ENCODE measurements around the gene CLCN7. TPM values are rescaled to one million over a fixed set of nuclear protein-coding genes. Genes with fewer than 3 reads are reported as not detected.
"Not testable (repeated sequence)": the region's sequence is repeated elsewhere in the genome, so short reads cannot be mapped to it uniquely, and the experiment has no call there.

Gene CLCN7
- total and polyA plus RNA-seq, 4 donors, result 61.1 to 119 (median 88.0) TPM

- Histone ChIP-seq H3K4me1 (ENCODE audit: control insufficient read depth in 5 of 5, insufficient read depth in 5 of 5, low read length in 5 of 5) (no peaks in the 10 kb centered on the region), H3K9me3 (ENCODE audit: control insufficient read depth in 4 of 4, insufficient read depth in 3 of 4, low read length in 3 of 4) (no peaks in the 10 kb centered on the region), H3K27ac (ENCODE audit: low read depth in 1 of 2, low read length in 1 of 2) (no peak overlapping the region), H3K27me3 (ENCODE audit: control insufficient read depth in 3 of 3, insufficient read depth in 3 of 3, low read length in 2 of 3) (peaks cover 0 to 4% (median 0%) of the 10 kb centered on the region in 3 donors), H3K4me3 (no peak overlapping the region), H3K36me3 (ENCODE audit: control insufficient read depth in 4 of 4, insufficient read depth in 4 of 4, low read length in 4 of 4) (no peaks in the 10 kb centered on the region), H3K9ac (ENCODE audit: insufficient read depth in 1 of 2, low read length in 2 of 2) (no peak overlapping the region)
- DNase-seq (no peak), ATAC-seq (ENCODE audit: insufficient read depth, low FRiP score) (no peak)
- 85% methylated on average over 28 of the region's 28 CpGs for WGBS, 2 donors
- TF ChIP-seq CTCF (IDR thresholded peaks at IDR 0.05; ENCODE audit: control extremely low read depth, extremely low read depth), result no peak
Observed at GRCh38 chr16:1481906-1482835, 7.3 kb upstream of the CLCN7 start.

- not testable (repeated sequence) for H3K36me3 ChIP-seq (ENCODE audit: control insufficient read depth in 4 of 4, insufficient read depth in 4 of 4, low read length in 4 of 4); H3K9me3 ChIP-seq (ENCODE audit: control insufficient read depth in 4 of 4, insufficient read depth in 3 of 4, low read length in 3 of 4)
- 95 to 97% methylated on average over 9 of the region's 9 CpGs for WGBS, 2 donors
Observed at GRCh38 chr16:1478937-1479336, 4.1 kb upstream of the CLCN7 start.

GRCh38 chr16:1477033-1477432 is 2.2 kb upstream of the CLCN7 start:
- no peaks in the 10 kb centered on the region for H3K9me3 ChIP-seq (ENCODE audit: control insufficient read depth in 4 of 4, insufficient read depth in 3 of 4, low read length in 3 of 4)
- H3K4me1 ChIP-seq (ENCODE audit: control insufficient read depth in 5 of 5, insufficient read depth in 5 of 5, low read length in 5 of 5), result peaks cover 0 to 14% (median 4%) of the 10 kb centered on the region in 5 donors
- H3K36me3 ChIP-seq (ENCODE audit: control insufficient read depth in 4 of 4, insufficient read depth in 4 of 4, low read length in 4 of 4), result no peaks in the 10 kb centered on the region
- peaks cover 0 to 4% (median 0%) of the 10 kb centered on the region in 3 donors for H3K27me3 ChIP-seq (ENCODE audit: control insufficient read depth in 3 of 3, insufficient read depth in 3 of 3, low read length in 2 of 3)
- no peak overlapping the region for H3K9ac ChIP-seq (ENCODE audit: insufficient read depth in 1 of 2, low read length in 2 of 2)
- no peak overlapping the region for H3K27ac ChIP-seq (ENCODE audit: low read depth in 1 of 2, low read length in 1 of 2)
- H3K4me3 ChIP-seq, result no peak overlapping the region
- no peak for DNase-seq
- TF ChIP-seq CTCF (IDR thresholded peaks at IDR 0.05; ENCODE audit: control extremely low read depth, extremely low read depth), result no peak
- no peak for ATAC-seq (ENCODE audit: insufficient read depth, low FRiP score)
- WGBS, 2 donors, result 89 to 92% methylated on average over 10 of the region's 10 CpGs

More at GRCh38 chr16:1478937-1479336, 4.1 kb upstream of the CLCN7 start:
- not testable (repeated sequence) for ATAC-seq (ENCODE audit: insufficient read depth, low FRiP score); H3K9ac ChIP-seq (ENCODE audit: insufficient read depth in 1 of 2, low read length in 2 of 2); H3K4me3 ChIP-seq; DNase-seq; H3K27ac ChIP-seq (ENCODE audit: low read depth in 1 of 2, low read length in 1 of 2); H3K4me1 ChIP-seq (ENCODE audit: control insufficient read depth in 5 of 5, insufficient read depth in 5 of 5, low read length in 5 of 5); H3K27me3 ChIP-seq (ENCODE audit: control insufficient read depth in 3 of 3, insufficient read depth in 3 of 3, low read length in 2 of 3)

- H3K27ac ChIP-seq (ENCODE audit: low read depth in 1 of 2, low read length in 1 of 2), result peak overlapping the region; percentile 89 to 91
- TF ChIP-seq CTCF (IDR thresholded peaks at IDR 0.05; ENCODE audit: control extremely low read depth, extremely low read depth), result no peak
- ATAC-seq (ENCODE audit: insufficient read depth, low FRiP score), result no peak
- H3K9ac ChIP-seq (ENCODE audit: insufficient read depth in 1 of 2, low read length in 2 of 2), result peak overlapping the region; percentile 28 to 61
- no peak for DNase-seq
- H3K27me3 ChIP-seq (ENCODE audit: control insufficient read depth in 3 of 3, insufficient read depth in 3 of 3, low read length in 2 of 3), result no peaks in the 10 kb centered on the region
- 64 to 71% methylated on average over 15 of the region's 15 CpGs for WGBS, 2 donors
- no peaks in the 10 kb centered on the region for H3K9me3 ChIP-seq (ENCODE audit: control insufficient read depth in 4 of 4, insufficient read depth in 3 of 4, low read length in 3 of 4)
- H3K4me1 ChIP-seq (ENCODE audit: control insufficient read depth in 5 of 5, insufficient read depth in 5 of 5, low read length in 5 of 5), result peaks cover 0 to 20% (median 4%) of the 10 kb centered on the region in 5 donors
- H3K4me3 ChIP-seq, result peak overlapping the region; percentile 96
- peaks cover 0 to 2% (median 0%) of the 10 kb centered on the region in 4 donors for H3K36me3 ChIP-seq (ENCODE audit: control insufficient read depth in 4 of 4, insufficient read depth in 4 of 4, low read length in 4 of 4)
Observed at GRCh38 chr16:1475552-1476114, 805 bp upstream of the CLCN7 start.

Measured in lung (tissue), 12 donors.